Myocyte (in vitro differentiated cells): ENCODE data around the gene CFAP77. TPM values are rescaled to one million over a fixed set of nuclear protein-coding genes. Genes with fewer than 3 reads are reported as not detected.

Source experiments
- DNase-seq: peaks from one replicate; pipeline ENCODE4 v3.0.0-alpha.2; 2012; ENCODE audit warnings: low read depth
- total RNA-seq: library from RNA; depleted of rRNA; stranded (reverse); fragments of >200 nt; gene quantifications from 2 replicates; pipeline ENCODE4 v1.2.3, GENCODE V29; 2014

CFAP77 gene
- total RNA-seq, 1 donor from 2014 or later, result not detected

GRCh38 chr9:132447346-132447745 is 37.3 kb downstream of the CFAP77 start:
- DNase-seq, result no peak

- DNase-seq, result no peak
Measured at GRCh38 chr9:132447902-132448301, 37.9 kb downstream of the CFAP77 start.

GRCh38 chr9:132451276-132451675 is 41.3 kb downstream of the CFAP77 start:
- DNase-seq, result no peak

- DNase-seq, result no peak
Measured at GRCh38 chr9:132456241-132456640, 46.2 kb downstream of the CFAP77 start.

- DNase-seq, result no peak
Measured at GRCh38 chr9:132457504-132458236, 47.7 kb downstream of the CFAP77 start.

GRCh38 chr9:132458432-132458831 is 48.4 kb downstream of the CFAP77 start:
- DNase-seq, result no peak

GRCh38 chr9:132459661-132460060 is 49.6 kb downstream of the CFAP77 start:
- no peak for DNase-seq

GRCh38 chr9:132460240-132460639 is 50.2 kb downstream of the CFAP77 start:
- no peak for DNase-seq

- DNase-seq, result no peak
Measured at GRCh38 chr9:132461281-132461896, 51.4 kb downstream of the CFAP77 start.

- no peak for DNase-seq
Measured at GRCh38 chr9:132461971-132462370, 52.0 kb downstream of the CFAP77 start.

- DNase-seq, result no peak
Measured at GRCh38 chr9:132464547-132464946, 54.5 kb downstream of the CFAP77 start.

- no peak for DNase-seq
Measured at GRCh38 chr9:132465131-132465635, 55.2 kb downstream of the CFAP77 start.

GRCh38 chr9:132472199-132472598 is 62.2 kb downstream of the CFAP77 start:
- peak; percentile 24 for DNase-seq

GRCh38 chr9:132472599-132472998 is 62.6 kb downstream of the CFAP77 start:
- DNase-seq, result no peak

GRCh38 chr9:132474253-132474652 is 64.2 kb downstream of the CFAP77 start:
- no peak for DNase-seq

- DNase-seq, result no peak
Measured at GRCh38 chr9:132478353-132479050, 68.5 kb downstream of the CFAP77 start.

GRCh38 chr9:132479733-132480132 is 69.7 kb downstream of the CFAP77 start:
- no peak for DNase-seq

GRCh38 chr9:132481053-132481849 is 71.2 kb downstream of the CFAP77 start:
- DNase-seq, result no peak

GRCh38 chr9:132482196-132482813 is 72.3 kb downstream of the CFAP77 start:
- no peak for DNase-seq

GRCh38 chr9:132485393-132485792 is 75.4 kb downstream of the CFAP77 start:
- DNase-seq, result no peak
